Right lobe of liver (tissue), 4 donors: ENCODE results near the gene ANO7.

Experiments
- POLR2A ChIP-seq: fragments of 450-650 bp; IDR thresholded peaks from one replicate; pipeline ENCODE4 v1.6.1; 2017; ENCODE audit warnings: antibody characterized with exemption, mild to moderate bottlenecking
- TF ChIP-seq, protein P1 (sequence below), 4 donors: fragments of 200-600 bp in 3 of 4; fragments of 450-650 bp in 1 of 4; IDR thresholded peaks; one replicate each; pipeline versions ENCODE4 v1.5.1 to v1.8.0; 2016 to 2022; ENCODE audit warnings: antibody characterized with exemption in 4 of 4, mild to moderate bottlenecking in 2 of 4
- donor health status: DM: no; HTN: no; CAD: no.
- donor health status: DM: no; HTN: no; CAD: no.
- donor health status: DM: no; HTN: yes; CAD: no.

DNA sequence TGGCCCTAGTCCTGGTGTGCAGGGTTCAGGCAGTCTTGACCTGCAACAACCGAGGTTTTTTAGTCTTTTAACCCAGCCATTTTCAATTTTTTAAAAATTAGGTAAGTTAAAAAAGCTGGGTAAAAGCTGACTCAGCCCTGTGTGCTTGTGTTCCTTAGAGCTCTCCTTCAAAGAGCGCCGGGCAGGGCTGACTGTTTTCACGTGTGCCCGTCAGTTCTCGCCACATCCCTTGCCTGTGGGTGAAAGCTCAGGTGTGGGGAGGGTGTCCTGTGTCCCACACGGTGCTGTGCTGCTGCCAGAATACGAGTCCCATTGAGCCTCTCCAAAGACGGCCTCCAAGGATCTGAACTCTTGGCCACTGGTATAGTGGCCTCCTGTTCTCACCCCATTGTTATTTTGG, 5.3 kb upstream of the ANO7 start:
- TF ChIP-seq, protein P1, sequence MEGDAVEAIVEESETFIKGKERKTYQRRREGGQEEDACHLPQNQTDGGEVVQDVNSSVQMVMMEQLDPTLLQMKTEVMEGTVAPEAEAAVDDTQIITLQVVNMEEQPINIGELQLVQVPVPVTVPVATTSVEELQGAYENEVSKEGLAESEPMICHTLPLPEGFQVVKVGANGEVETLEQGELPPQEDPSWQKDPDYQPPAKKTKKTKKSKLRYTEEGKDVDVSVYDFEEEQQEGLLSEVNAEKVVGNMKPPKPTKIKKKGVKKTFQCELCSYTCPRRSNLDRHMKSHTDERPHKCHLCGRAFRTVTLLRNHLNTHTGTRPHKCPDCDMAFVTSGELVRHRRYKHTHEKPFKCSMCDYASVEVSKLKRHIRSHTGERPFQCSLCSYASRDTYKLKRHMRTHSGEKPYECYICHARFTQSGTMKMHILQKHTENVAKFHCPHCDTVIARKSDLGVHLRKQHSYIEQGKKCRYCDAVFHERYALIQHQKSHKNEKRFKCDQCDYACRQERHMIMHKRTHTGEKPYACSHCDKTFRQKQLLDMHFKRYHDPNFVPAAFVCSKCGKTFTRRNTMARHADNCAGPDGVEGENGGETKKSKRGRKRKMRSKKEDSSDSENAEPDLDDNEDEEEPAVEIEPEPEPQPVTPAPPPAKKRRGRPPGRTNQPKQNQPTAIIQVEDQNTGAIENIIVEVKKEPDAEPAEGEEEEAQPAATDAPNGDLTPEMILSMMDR (IDR thresholded peaks at IDR 0.05) = no peak
- TF ChIP-seq POLR2A = no peak
